Pancreas (tissue), 10 donors: ENCODE data around the gene MUSK. TPM values are rescaled to one million over a fixed set of nuclear protein-coding genes. Genes with fewer than 3 reads are reported as not detected.

Experiments
- ATAC-seq, 4 donors: fragments of 200-7000 bp; cut with Tn5 transposase; one replicate each; pipeline versions ENCODE4 v1.8.0 to v1.9.1; 2020; ENCODE audit warnings: mild to moderate bottlenecking in 4 of 4, moderate library complexity in 4 of 4
- DNase-seq, 6 donors: peaks; one replicate each; pipeline ENCODE4 v3.0.0-alpha.2; 2020
- FAIRE-seq: peaks from 2 replicates; lab custom pipeline; 2012; peaks lifted over from hg19 to GRCh38; lab: Jason Lieb, UNC
- H3K27ac ChIP-seq, 4 donors: fragments of 200-600 bp; sonication (generic); 1 replicate in 3 of 4; 2 replicates in 1 of 4; pipeline versions ENCODE4 v1.5.0 to v1.8.0; 2020
- H3K27me3 ChIP-seq, 4 donors: fragments of 200-600 bp; one replicate each; pipeline ENCODE4 v1.8.0; 2021
- H3K36me3 ChIP-seq, 3 donors: fragments of 200-600 bp; sonication (generic) in 1 of 3; one replicate each; pipeline versions ENCODE4 v1.5.0 to v1.8.0; 2020 to 2021
- H3K4me1 ChIP-seq, 3 donors: fragments of 200-600 bp; one replicate each; pipeline ENCODE4 v1.8.0; 2021
- H3K4me3 ChIP-seq, 4 donors: fragments of 200-600 bp; sonication (generic) in 2 of 4; one replicate each; pipeline versions ENCODE4 v1.5.0 to v1.8.0; 2020 to 2021
- H3K9me3 ChIP-seq, 4 donors: fragments of 200-600 bp; one replicate each; pipeline ENCODE4 v1.8.0; 2021
- WGBS, 2 donors: extraction: QIAGEN DNeasy Blood & Tissue Kit; methylation state at CpG; one replicate each; pipeline ENCODE4 v1.1.7; 2013; 5-methylcytosine and 5-hydroxymethylcytosine counted together
- intact Hi-C, 3 donors: fragments of 100-400 bp; cut with DNase I; formaldehyde crosslinking; loops; one replicate each; pipeline versions ENCODE4 v1.11.1 to v1.14.2; 2022
- polyA plus RNA-seq, 2 donors: library from polyadenylated mRNA; stranded (reverse); fragments of 200-250 nt; gene quantifications; one replicate each; pipeline ENCODE4 v1.2.3, GENCODE V29; 2013
- total RNA-seq, 6 donors: library from RNA; stranded (reverse); fragmentation: NEBNext Ultra II Directional in 4 of 6; extraction: Animal tissue kit (Norgen Biotek cat#: 25700) in 4 of 6; gene quantifications; one replicate each; pipeline versions ENCODE4 v1.2.1 to v1.2.4, GENCODE V29; 2021 to 2023
- TF ChIP-seq, protein P1 (sequence below), 4 donors: fragments of 200-600 bp; sonication (generic) in 3 of 4; IDR thresholded peaks; one replicate each; pipeline versions ENCODE4 v1.5.0 to v1.8.0; 2021; ENCODE audit warnings: antibody characterized with exemption in 4 of 4
- donor health status: healthy with polysubstance abuse.
- donor health status: DM: no; HTN: no; CAD: no; lungs with moderate emphysema.
- donor health status: DM: no; HTN: no; CAD: no.
- donor health status: control.
- donor health status: control.
- donor health status: Bipolar disorder and iron deficiency.
- donor health status: DM: yes; HTN: yes; CAD: no.
- donor health status: DM: no; HTN: no; CAD: no.
- donor health status: DM: no; HTN: no; CAD: no.
- donor health status: DM: yes; HTN: yes; CAD: no.

MUSK gene
- total and polyA plus RNA-seq, 8 donors = 0.06 to 0.39 (median 0.16) TPM; not detected in 4

DNA sequence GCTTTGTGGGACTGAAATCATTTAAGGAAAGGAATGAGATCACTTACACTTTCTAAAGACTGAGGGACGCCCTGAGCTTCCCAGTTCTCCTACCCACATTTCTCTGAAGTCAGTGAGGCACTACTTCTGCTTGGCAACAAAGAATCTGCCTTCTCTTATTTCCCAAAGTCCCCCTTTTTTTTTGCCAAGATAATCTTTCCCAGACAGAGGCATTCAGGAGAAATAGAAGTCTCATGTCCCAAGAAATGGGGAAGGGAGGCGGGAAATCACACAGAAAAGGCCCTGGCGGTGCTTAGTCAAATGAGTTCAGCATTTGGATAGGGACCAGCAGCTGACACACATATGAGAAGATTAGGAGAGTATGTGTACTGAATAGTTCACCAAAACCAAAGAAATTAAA is 159.7 kb downstream of the MUSK start:
- Histone ChIP-seq H3K27me3 (no peaks in the 10 kb centered on the region), H3K4me1 (no peaks in the 10 kb centered on the region), H3K4me3 (no peak overlapping the region), H3K36me3 (no peaks in the 10 kb centered on the region), H3K9me3 (no peaks in the 10 kb centered on the region), H3K27ac (no peak overlapping the region)
- no peak for DNase-seq
- ATAC-seq = peak in 1 of 4 donors; percentile 43
- TF ChIP-seq, protein P1, sequence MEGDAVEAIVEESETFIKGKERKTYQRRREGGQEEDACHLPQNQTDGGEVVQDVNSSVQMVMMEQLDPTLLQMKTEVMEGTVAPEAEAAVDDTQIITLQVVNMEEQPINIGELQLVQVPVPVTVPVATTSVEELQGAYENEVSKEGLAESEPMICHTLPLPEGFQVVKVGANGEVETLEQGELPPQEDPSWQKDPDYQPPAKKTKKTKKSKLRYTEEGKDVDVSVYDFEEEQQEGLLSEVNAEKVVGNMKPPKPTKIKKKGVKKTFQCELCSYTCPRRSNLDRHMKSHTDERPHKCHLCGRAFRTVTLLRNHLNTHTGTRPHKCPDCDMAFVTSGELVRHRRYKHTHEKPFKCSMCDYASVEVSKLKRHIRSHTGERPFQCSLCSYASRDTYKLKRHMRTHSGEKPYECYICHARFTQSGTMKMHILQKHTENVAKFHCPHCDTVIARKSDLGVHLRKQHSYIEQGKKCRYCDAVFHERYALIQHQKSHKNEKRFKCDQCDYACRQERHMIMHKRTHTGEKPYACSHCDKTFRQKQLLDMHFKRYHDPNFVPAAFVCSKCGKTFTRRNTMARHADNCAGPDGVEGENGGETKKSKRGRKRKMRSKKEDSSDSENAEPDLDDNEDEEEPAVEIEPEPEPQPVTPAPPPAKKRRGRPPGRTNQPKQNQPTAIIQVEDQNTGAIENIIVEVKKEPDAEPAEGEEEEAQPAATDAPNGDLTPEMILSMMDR (IDR thresholded peaks at IDR 0.05) = no peak
- WGBS, 2 donors = 77 to 79% methylated on average over 3 of the region's 3 CpGs
- intact Hi-C loops = no loop called here
- no peak for FAIRE-seq

DNA sequence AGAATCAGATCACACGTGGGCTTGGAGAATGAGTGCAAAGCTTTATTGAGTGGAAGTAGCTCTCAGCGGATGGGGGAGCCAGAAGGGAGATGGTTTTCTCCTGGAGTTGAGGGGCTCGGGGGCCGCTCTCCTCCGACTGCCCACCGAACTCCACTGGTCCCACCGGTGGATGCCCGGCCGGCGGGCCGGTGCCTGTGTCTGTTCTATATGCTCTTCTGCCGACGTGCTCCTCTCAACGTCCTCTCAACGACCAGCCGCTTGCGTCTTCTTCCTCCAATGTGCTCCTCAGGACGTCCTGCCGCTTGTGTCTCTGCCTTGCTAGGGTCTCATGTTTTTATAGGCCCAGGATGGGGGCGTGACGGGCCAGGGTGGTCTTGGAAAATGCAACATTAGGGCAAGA is 161.9 kb downstream of the MUSK start:
- TF ChIP-seq, protein P1 (IDR thresholded peaks at IDR 0.05) = no peak
- Histone ChIP-seq H3K27ac (no peak overlapping the region), H3K9me3 (no peaks in the 10 kb centered on the region), H3K4me1 (no peaks in the 10 kb centered on the region), H3K27me3 (no peaks in the 10 kb centered on the region), H3K36me3 (no peaks in the 10 kb centered on the region), H3K4me3 (no peak overlapping the region)
- intact Hi-C loops = no loop called here
- no peak for ATAC-seq
- 91 to 94% methylated on average over 21 of the region's 21 CpGs for WGBS, 2 donors
- no peak for FAIRE-seq
- peak in 1 of 6 donors; percentile 34 for DNase-seq

DNA sequence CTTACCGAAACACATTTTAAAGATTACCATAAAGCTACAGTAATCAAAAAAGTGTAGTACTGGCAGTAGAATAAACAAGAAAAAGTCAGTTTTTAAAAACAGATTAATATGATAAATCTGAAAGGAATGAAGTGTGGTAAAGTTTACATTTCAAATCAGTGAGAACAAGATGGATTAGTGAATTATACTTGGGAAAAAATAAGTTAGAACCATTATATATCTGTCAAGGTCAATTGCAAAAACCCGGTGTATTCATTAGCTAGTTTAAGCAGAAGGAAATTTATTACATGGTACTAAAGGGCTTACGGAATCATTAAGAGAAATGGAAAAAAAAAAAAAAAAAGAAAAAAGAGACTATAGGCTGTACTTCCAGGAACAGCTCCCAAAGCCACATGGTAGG is 164.3 kb downstream of the MUSK start:
- DNase-seq (no peak), ATAC-seq (no peak), FAIRE-seq (no peak)
- H3K36me3 ChIP-seq = no peaks in the 10 kb centered on the region
- no peaks in the 10 kb centered on the region for H3K4me1 ChIP-seq
- H3K27me3 ChIP-seq = no peaks in the 10 kb centered on the region
- TF ChIP-seq, protein P1 (IDR thresholded peaks at IDR 0.05) = no peak
- intact Hi-C loops = no loop called here
- WGBS, 2 donors = 39 to 41% methylated on average over 3 of the region's 3 CpGs
- no peaks in the 10 kb centered on the region for H3K9me3 ChIP-seq
- H3K27ac ChIP-seq = no peak overlapping the region
- H3K4me3 ChIP-seq = no peak overlapping the region

- intact Hi-C loops = no loop called here
- Histone ChIP-seq H3K9me3 (no peaks in the 10 kb centered on the region), H3K4me3 (no peak overlapping the region), H3K36me3 (no peaks in the 10 kb centered on the region), H3K4me1 (no peaks in the 10 kb centered on the region), H3K27me3 (no peaks in the 10 kb centered on the region), H3K27ac (no peak overlapping the region)
- 55 to 59% methylated on average over 3 of the region's 3 CpGs for WGBS, 2 donors
- FAIRE-seq = no peak
- DNase-seq = no peak
- TF ChIP-seq, protein P1 (IDR thresholded peaks at IDR 0.05) = no peak
- no peak for ATAC-seq
Observed at GRCh38 chr9:110835404-110835803, 166.8 kb downstream of the MUSK start.

DNA sequence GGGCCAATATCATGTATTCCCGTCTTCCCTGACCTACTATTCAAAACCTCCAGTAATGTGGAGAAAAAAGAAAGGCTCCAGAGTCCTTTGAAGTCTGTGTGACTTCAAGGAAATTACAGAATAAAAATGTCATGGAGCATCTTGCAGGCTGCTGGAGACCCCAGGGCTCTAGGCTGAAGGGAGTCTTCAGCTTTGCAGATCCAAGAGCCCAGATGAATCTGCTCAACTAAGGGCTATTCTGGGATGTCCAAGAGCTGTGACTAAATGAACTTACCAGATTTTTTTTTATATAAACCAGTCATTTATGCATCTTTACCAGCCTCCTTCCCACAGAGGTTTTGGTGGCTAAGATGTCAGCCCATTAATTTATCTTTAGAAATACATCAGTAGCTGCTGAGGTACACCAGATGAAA is 167.3 kb downstream of the MUSK start:
- FAIRE-seq = no peak
- Histone ChIP-seq H3K4me1 (no peaks in the 10 kb centered on the region), H3K27me3 (no peaks in the 10 kb centered on the region), H3K27ac (no peak overlapping the region), H3K36me3 (no peaks in the 10 kb centered on the region), H3K4me3 (no peak overlapping the region), H3K9me3 (no peaks in the 10 kb centered on the region)
- intact Hi-C loops = no loop called here
- TF ChIP-seq, protein P1 (IDR thresholded peaks at IDR 0.05) = no peak
- no peak for DNase-seq
- ATAC-seq = no peak
- 76 to 80% methylated on average over 1 of the region's 1 CpG for WGBS, 2 donors
